Dermis blood vessel endothelial cell (primary cell): ENCODE data around the gene BSX. TPM values are rescaled to one million over a fixed set of nuclear protein-coding genes. Genes with fewer than 3 reads are reported as not detected.

Experiments
- DNase-seq: peaks from one replicate; pipeline ENCODE4 v3.0.0; 2010
- total RNA-seq: library from RNA; depleted of rRNA; stranded (reverse); fragments of >200 nt; gene quantifications from 2 replicates; pipeline ENCODE4 v1.2.3, GENCODE V29; 2014

BSX gene
- total RNA-seq = not detected in 2 replicates

DNA sequence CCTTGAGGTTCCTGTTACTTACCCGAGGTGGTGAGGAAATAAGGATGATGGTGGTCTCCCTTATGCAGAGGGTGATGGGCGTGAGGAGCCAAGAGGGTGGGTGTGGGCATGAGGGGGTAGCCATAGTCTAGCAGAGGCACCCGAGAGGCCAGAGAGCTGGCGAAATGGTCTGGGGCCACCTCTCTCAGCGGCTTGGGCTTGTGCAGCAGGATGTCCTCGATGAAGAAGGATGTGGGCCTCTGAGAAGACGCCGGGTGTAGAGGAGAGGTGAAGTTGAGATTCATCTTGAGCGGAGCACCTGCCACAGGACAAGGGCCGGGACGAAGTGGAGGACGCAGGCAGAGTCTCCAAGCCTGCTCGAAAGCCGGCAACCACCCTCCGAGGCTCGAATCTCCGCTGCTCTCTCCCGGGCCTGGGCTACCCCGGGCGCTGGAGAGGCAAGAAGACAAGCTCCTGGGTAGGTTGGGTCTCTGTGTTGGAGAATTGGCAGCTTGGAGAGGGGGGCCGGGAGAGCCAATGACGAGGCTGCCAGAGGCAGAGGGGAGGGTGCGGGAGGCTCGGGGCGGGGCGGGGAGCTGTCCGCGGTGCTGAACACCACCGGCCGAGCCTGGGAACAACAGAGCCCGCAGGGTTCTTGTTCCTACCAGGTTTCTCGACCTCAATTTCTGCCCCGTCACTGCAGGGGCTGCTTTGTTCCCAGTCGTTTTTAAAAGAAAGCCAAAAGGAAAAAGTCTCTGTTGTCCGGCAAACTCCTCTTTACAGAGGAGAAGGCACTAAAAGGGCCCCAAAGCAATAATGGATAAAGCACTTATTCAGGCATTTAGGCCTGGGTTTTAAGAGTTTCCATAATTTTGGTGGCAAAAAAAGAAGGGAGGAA is at the start of gene BSX:
Gene BSX, minus strand, starts transcription at position 447 of the 877 bp plus-strand sequence. Its CDS starts 163 bp downstream, at position 284.
- peak; percentile 60 for DNase-seq

DNA sequence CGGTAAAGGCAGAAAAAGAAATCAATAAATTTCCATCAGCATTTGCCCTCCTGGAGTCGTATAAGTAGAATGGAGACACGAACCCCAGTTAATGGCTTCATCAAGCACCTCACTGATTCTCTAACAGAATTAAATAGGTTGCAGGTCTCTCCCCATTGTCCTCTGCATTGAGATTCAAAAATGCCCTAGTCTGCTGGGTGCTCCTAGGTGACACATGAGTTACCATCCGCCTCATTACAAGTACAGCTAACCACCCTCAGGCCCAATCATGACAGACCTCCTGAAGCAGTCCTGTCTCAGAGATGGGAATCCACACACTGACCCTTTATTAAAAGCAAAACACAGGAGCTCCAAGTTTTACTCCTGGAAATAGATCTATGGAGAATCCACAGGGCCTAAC is 48.9 kb upstream of the BSX start:
- no peak for DNase-seq

DNA sequence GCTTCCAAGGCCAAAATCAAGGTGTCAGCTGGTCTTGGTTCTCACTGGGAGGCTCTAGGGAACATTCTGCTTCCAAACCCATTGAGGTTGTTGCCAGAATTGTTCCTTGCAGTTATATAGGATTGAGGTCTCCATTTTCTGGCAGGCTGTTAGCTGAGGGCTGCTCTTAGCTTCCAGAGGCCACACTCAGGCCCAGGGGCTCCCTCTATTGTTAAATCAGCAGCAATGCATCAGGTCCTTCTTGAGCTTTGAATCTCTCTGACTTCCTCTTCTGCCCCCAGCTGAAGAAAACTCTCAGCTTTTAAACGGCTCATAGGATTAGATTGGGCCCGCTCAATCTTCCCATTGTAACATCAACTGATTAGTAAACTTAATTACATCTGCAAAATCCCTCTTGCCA is 39.3 kb upstream of the BSX start:
- DNase-seq = peak; percentile 70

DNA sequence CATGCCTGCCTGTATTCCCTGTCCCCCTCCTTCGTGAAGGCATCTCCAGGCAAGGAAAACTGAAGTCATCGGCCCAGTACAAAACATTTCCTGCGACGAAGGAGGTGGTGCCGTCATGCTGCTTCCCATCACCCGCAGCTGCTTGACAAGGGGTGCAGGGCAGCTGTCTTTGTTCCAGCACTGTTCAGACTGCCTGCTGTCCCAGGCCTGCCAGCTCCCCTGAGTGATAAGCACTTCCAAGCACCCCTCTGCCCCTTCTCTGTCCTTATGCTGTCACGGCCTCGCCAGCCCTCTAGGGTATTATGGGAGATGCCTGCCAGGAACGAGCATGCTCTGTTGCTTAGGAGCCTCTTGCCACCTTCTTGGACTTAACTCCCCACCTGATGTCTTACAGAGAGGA is 37.1 kb upstream of the BSX start:
- DNase-seq = peak; percentile 28

DNA sequence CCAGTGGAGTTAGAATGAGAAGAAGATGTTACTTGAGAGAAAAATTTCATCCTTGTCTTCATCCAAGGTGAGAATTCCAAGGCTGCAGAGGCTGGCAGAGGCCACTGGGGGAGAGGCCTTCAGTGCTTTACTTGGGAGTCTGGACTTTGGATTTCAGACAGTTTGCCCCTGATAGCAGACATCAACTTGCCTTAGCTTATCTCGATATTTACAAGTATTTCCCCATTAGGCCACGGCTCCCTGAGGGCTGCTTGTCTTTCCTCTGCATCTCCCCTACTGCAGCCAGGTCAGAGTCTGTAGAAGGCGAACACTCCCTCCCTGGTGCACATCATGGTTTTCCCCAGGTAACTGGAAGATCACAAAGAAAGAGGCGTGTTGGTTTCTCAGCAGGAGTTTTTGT is 29.9 kb upstream of the BSX start:
- no peak for DNase-seq

DNA sequence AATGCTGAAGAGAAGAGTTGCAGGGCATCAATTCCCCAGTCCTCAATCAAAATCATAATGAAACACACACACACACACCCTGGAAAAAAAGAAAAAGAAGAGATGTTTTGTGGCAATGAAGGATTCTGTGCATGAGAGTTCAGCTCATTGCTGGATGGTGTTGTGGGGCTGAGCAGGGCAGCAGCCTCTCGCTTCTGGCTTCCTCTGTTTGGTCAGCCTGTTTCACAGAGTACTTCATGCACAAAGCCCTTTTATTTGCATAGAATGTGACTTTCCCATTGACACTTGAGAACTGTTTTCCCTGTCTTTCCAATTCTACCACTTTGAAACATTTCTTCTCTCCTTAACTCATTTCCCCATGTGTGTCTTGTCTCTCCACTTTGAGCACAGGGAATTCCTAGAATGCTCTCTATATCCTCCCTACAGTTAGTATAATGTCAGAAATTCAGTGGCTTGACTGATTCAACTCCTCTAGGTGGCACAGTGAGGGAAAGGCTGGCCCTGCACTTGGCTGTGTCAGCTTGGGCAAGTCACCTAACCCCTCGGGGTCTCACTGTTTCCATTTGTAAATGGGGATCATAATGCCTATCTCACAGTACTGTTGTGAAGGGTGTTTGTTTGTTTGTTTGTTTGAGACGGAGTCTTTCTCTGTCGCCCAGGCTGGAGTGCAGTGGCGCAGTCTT is 25.4 kb upstream of the BSX start:
- DNase-seq = no peak

DNA sequence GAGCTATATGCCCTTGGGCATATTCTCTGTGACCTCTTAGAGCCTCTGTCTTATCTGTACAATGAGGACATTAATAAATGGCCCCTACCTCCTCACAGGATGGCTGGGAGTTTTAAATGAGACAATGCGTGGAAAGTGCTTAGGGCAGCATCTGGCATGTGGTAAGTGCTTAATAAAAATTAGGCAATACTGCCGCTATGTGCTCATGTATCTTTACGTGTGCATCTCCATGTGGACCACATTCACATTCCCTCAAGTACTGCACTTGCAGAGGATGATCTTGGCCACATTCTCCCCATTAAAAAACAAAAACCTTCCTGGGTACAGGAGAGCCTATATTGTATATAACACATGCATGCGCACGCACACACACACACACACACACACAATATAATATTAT is 19.1 kb upstream of the BSX start:
- no peak for DNase-seq

DNA sequence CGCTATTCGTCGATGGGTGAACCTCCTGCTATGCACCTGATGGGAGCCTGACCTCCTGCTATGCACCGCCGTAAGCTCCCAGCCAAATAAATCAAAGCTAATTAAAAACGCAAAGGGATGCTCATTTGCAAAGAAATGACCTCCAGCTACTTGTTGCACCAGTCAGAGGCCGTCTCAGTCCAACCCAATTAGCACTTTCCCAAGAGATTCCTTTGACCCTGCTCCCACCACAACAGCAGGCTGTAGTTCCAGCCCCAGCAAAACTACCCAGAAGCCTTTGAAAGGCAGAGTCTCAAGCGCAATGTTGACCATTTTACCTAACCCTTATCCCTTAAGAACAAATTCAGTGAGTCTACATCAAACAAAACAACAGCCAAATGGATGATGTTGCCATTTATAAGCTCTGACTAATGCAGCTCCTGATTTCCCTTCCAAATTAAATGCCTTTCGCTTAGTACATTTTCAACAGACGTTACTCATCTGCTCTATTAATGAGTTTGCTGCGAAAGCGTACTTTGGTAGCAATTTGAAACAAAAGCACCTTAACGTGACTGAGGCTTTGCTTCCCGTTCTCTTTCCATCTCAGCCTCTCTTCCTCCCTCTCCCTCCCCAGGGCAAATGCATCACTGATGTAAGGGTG is 17.2 kb upstream of the BSX start:
- no peak for DNase-seq

DNA sequence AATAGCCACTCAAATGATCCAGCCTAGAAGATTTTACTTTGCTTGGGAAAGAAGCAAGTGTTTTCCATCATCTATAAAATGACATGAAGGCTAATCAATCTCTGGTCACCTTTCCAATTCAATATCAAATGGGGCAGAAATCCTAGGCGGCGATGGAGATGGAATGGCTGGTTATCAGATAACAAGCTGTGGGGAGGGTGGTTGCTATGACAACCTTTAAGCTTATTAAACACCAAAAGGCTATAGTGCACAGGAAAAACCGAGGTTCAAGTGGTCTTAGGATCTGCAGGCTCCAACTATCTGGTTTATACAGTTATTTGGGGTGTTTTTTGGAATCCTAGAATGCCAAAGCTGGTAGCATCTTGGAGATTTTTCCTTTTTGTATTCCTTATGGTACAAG is 13.9 kb upstream of the BSX start:
- no peak for DNase-seq

DNA sequence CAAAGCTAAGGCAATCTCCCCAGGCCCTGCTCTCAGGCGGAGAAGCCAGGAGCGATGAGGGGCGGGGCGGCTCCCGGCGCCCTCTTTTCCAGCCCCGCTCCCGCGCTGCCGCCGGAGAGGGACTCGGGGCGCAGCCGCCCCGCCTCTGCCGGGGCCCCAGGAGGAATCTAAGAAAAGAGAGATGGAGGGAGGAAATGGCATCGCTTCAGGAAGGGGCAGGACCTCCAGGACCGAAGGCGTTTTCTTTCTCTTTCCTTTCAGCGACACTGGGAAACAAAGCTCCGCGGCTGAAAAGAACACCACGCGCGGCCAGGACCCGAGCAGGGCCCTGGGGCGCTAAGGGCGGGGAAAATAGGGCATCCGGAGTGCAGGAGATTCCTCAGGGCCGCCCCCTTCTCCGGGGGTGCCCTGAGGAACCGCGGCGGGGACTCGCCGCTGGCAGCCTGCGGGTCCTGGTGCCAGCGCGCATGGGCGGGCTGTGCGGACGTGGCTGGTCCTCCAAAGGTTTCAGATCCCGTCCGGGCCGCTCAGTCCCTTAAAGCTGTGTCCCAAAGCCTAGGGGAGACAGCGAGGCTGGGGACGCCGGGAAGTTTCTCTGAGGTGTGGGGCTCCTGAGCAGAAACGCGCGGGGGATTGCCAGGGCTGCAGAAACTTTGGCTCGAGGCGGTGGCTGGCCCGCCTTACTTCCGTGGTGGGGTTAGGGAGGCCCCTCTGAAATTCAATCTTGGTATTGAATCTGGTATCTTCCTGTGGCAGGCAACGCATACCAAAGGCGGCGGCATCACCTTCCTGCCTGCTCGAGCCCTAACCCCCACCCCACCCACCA is 2.8 kb upstream of the BSX start:
- peak; percentile 15 for DNase-seq

DNA sequence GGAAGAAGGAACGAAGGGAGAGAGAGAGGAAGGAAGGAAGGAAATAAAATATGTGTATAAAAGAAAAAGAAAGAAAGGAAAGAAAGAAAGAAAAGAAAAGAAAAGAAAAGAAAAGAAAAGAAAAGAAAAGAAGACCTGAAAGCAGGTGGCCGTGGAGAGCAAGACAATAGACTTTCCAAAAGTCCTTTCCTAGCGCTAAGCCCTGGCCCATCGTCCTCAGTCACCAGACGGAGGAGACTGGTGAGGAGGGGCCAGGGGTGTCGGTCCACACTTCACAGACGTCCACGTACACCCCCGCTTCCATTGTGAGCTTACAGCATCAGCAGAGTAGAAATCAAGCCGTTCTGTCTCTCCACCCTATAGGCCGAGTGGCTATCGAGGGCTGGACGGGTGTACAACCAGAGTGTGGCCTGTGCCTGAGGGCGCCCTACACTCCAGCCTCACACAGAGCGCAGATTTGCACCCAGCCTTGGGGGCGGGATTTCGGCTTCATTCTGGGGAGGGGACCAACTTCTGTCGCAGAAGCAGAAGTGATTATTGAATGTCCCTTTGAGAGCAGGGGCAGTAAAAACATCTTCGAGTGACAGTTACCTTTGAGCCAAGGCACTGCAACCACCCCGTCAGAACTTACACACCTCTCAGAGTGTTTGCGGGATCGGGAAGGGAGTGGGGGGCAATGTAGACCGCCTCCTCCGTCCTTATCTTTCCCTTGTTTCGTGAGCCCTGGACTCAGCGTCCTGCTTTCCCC is 2.0 kb upstream of the BSX start:
- DNase-seq = no peak

DNA sequence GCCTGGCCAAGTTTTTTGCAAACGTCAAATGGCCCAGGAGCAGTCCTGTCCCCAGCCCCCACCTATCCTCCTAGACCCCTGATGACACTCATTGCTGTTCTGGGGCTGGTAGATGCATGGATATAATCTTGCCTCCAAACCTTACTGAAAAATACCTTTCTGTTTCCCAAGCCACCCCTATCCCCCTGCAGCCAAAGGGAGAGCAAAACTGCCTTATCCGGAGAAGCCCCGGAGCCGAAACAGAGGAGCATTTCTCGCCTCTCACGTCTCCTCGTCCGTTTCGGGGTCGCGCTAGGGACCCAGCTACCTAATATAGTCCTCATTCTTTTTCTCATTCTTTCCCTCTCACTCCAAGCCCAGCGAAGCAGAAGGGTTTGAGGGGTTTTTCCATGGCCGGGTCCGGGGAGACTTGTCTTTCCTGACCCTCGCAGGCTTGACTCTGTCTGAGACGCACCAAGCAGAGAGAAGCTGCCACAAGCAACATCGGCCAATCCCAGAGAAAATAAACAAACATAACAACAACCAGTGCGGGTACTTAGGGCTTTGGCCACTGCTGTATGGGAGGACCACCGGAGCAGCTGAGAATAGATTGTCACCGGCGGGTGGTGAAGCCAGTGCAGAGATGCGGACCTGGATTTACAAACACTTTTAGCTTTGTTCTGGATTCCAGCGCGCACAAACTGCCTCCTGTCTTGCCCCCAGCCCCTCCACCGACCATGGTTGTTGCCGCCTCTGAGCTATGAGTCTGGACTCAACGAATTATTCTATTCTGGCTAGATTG is 1.6 kb downstream of the BSX start:
- DNase-seq = no peak

DNA sequence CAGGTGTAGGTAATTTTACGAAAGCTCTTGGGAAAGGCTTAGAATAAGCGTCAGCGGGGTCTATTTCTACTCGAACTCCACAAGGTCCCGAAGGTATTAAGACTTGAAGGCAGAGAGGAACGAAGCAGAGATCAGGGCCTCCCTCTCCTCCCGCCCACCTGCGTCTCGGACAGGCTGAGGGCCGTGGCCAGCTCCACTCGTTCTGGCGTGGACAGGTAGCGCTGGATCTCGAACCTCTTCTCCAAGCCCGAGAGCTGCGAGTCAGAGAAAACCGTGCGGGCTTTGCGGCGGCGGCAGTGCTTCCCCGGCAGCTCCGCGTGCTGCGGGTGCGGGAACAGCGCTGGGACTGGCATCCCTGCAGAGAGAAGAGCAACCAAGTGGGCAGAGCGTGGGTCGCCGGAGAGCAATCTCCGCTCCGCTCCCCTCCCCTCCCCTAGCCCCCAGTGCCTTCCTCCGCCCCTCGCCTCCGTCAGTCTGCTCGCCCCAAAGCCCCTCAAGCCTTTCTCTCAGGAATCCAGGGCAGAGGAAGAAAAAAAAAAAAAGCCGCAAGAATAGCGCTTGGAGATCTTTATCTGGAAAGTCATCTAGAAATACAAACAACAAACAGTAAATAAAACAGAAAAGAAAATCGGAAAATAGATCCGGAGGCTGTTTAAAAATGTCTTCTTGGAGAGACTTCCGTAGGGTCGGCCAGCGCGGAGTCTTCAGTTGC is 2.4 kb downstream of the BSX start:
- DNase-seq = no peak

DNA sequence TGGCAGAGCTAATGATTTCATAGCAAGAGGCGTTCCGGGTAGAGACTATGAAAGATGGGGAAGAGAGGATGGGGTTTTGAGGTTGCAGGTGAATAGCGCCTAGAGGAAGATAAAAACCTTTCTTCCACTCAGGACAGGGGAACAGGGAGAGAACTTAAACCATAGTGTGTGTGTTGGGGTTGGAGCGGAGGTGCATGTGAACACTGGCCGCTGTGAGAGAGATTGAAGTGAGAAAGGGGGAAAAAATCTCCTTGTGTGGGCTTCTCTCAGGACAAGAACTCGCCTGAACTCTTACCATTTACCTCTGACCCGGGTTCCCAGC is 3.4 kb downstream of the BSX start:
- DNase-seq = no peak

DNA sequence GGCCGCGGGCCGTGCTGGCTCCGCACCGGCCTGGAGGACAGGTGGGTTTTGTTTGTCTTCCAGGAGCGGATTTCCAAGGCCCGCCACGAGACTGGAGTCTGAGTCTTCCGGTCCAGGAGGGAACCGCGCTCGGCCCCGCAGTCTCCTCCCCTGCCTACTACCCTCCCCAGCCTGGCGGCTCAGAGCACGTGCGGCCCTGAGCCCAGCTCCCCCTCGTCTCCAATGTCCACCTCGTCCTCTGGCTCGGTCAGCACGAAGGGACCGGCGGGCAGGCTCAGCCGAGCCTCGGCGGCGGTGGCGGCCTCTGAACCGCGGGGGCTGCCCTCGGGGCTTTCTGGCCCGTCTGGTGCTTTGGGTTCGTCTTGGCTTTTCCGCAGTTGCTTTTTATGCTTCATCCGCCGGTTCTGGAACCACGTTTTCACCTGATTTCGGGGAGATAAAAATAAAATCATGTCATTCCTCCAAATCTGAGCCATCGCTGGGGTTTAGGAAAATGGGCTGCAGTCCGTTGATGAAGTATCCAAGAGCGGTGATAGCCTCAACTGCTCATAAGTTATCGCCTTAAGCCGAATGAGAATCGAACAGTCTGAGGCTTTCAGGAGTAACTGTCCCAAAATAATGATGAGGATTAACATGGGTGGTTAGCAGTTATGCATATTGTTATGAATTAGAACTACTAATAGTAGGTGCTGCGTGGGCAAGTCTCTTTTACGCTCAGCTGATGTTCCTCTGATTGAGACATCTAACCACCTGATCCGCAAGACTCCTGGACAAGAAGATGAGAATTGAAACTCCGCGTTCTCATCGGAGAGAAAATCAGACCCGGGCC is 4.0 kb downstream of the BSX start:
- DNase-seq = no peak

DNA sequence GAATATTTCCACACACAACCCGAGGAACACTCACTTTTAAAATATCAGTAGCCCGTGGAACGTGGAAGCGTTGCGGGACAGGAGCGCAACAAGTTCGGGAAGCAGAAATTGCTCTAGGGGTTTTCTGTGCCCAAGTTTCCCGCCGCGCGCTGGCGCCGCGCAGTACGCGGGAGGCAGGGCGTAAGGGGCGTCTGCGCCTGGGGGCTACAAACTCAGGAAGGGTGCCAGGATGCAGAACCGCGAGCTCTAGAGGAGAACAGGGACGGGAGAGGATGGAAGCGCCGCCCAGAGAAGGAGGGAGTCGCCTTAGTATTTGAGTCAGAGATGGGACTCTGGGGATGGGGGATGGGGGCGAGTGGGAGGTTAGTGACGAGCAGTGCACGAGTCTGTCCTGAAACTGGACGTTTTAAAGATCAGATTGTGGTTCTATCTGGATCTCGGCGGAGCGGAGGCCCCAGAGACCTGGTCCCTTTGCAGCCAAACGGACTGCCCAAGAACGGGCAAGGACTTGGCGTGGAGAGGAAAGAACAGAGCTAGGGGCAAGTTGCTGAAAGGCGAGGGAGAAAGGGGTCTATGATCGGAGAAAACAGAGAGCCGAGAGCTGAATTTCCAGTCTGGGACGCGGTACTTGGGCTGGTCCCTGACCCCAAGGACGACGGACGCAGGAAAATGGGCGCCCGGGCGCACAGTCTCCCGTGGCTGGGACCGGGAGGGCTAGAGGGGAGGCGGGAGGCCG is 4.7 kb downstream of the BSX start:
- DNase-seq = no peak

DNA sequence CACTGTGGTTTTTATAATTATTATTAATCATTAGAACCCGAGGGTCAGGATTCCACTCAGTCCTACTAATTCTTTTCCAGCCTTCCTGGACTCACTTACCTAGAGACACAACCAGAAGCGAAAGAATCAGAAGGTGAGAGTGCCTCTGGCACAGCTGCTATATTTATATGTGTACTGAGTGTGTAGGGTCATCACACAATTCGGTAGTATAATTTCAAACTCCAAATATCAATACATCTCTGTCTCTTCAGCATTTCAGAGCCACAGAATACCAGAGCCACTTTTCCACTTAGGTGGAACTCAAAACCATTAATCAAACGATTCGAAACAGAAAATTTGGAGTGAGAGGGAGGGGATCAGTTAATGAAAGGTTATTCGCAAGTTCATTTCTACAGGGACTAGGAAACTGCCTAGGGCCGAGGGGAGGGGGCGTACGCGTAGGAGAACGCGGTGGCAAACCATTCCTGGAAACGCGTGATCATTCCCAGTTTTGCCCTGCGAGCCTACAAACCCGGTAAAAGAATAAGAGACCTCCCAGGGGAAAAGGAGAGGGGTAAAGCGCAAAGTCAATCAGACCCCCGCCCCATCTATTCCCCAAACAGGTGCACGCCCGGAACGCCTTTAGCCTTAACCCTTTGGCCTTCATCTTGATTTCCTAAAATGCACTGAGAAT is 5.4 kb downstream of the BSX start:
- DNase-seq = no peak

DNA sequence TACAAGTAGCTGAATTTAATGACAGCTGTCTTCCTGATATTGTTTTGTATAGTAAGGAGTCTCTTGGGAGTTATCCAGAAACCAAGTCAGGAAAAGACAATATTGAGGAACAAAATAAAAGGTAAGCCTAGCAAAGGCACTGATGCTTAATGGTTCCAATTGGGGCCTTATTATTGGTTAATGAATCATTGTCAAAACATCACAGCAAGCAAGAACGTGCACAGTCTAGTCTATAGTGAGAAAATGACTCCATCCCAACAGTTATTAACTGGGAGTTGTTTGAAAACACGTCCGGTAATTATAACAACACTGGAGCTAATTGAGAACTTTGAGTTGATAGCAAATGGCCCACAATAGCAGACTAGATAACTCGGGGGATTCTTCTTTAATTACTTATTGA is 17.7 kb downstream of the BSX start:
- DNase-seq = no peak
